Heart left ventricle (tissue), 13 donors: ENCODE data around the gene VWA5A.

ENCODE experiments used
- CTCF ChIP-seq, 12 donors: fragments of 200-600 bp; sonication (generic) in 4 of 12; IDR thresholded peaks; one replicate each; pipeline versions ENCODE4 v1.5.0 to v1.8.0; 2018 to 2022; ENCODE audit warnings: antibody characterized with exemption in 12 of 12, mild to moderate bottlenecking in 5 of 12
- POLR2A ChIP-seq, 2 donors: fragments of 450-650 bp; IDR thresholded peaks; one replicate each; pipeline ENCODE4 v1.6.1; 2017; ENCODE audit warnings: antibody characterized with exemption in 2 of 2, mild to moderate bottlenecking in 2 of 2, moderate library complexity in 2 of 2
- donor health status: ischemic (EF 13 %, LVEDD 7.1; RV severe dilation, severe dysfunction).
- donor health status: DM: no; HTN: yes; CAD: no.
- donor health status: DM: no; HTN: no; CAD: no.
- donor health status: ischemic (EF 25% LVEDD 6.9; RV normal size, moderate dysfunction).
- donor health status: ischemic (EF 25% LVEDD 5.7; RV mildly dilated, moderate dysfunction).
- donor health status: ischemic (EF 35%, LVEDD 5.7; RV mildly dilated, moderate dysfunction).
- donor health status: nonischemic (EF 11% LVEDD 7.7; RV severe dilation, severe dysfunction).
- donor health status: DM: yes; HTN: yes; CAD: no.
- donor health status: PGD.
- donor health status: ischemic (EF 29% LVEDD 5.4; RV normal size, mild dysfunction).
- donor health status: nonischemic (EF 23%, LVEDD 6.1; RV moderate dilation, normal function).

GRCh38 chr11:124072147-124072546 lies 43.1 kb upstream of the VWA5A start:
- TF ChIP-seq CTCF (IDR thresholded peaks at IDR 0.05) (no peak), POLR2A (IDR thresholded peaks at IDR 0.05) (no peak)
